Skin epidermis (tissue), 12 donors: Measurements from ENCODE around the gene MCM3.

Experiments used
- H3K27ac ChIP-seq, 21 experiments: fragments of 200-600 bp; sonication (generic) in 11 of 21; one replicate each; pipeline ENCODE4 v1.5.0; 2020; ENCODE audit warnings: mild to moderate bottlenecking in 3 of 21, inconsistent platforms in 2 of 21, moderate library complexity in 2 of 21
- H3K4me3 ChIP-seq, 7 experiments: fragments of 200-600 bp; sonication (generic) in 2 of 7; one replicate each; pipeline ENCODE4 v1.5.0; 2020; ENCODE audit warnings: inconsistent platforms in 2 of 7, mild to moderate bottlenecking in 2 of 7, moderate library complexity in 1 of 7

MCM3 gene

GRCh38 chr6:52305411-52305810 is 20.9 kb upstream of the MCM3 start:
- Histone ChIP-seq H3K27ac (peak overlapping the region in 19 of 21 experiments; percentile 27 to 88 (median 55)), H3K4me3 (no peak overlapping the region)

- H3K4me3 ChIP-seq, result no peak overlapping the region
These were observed 20.4 kb upstream of the MCM3 start for GRCh38 chr6:52304983-52305390.

GRCh38 chr6:52303178-52303577 is 18.6 kb upstream of the MCM3 start:
- H3K4me3 ChIP-seq, result no peak overlapping the region
- H3K27ac ChIP-seq, result peak overlapping the region in 1 of 21 experiments; percentile 87

More at GRCh38 chr6:52304983-52305390, 20.4 kb upstream of the MCM3 start:
- H3K27ac ChIP-seq, result peak overlapping the region in 19 of 21 experiments; percentile 27 to 88 (median 55)

DNA sequence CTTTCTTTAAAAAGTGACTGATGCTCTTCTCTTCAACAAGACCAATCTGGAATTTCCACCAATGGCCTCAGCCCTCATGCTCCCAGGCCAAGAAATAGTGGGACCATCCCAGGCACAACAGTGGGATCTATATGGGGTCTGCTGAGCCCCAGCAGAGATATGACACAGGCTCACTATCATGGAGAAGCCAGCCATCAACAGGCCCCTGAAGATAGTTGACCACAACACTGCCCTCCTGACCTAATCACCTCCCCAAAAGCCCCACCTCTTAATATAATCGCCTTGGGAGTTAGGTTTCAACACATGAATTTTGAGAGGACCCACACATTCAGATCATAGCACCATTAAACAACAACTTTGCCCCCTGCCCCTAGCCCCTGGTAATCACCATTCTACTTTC is 16.8 kb upstream of the MCM3 start:
- no peak overlapping the region for H3K27ac ChIP-seq

DNA sequence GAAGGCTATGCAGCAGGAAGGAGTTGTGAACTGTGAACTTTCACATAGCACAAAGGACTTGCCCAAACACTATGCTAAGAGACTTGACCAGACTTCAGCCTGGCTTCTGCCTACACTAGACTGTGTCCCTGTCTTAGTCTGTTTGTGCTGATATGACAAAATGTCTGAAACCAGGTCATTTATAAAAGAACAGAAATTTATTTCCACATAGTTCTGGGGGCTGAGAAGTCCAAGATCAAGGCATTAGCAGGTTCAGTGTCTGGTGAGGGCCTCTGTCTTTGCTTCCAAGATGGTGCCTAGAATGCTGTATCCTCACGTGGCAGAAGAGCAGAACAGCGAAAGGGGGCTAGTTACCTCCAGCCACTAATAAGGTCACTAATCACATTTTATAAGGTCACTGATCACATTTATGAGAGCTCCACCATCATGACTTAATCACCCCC is 16.0 kb upstream of the MCM3 start:
- H3K27ac ChIP-seq, result no peak overlapping the region
- H3K4me3 ChIP-seq, result no peak overlapping the region

More for the DNA sequence above, 16.8 kb upstream of the MCM3 start:
- H3K4me3 ChIP-seq, result no peak overlapping the region

- Histone ChIP-seq H3K4me3 (no peak overlapping the region), H3K27ac (no peak overlapping the region)
These were observed 15.1 kb upstream of the MCM3 start for GRCh38 chr6:52299653-52300052.

DNA sequence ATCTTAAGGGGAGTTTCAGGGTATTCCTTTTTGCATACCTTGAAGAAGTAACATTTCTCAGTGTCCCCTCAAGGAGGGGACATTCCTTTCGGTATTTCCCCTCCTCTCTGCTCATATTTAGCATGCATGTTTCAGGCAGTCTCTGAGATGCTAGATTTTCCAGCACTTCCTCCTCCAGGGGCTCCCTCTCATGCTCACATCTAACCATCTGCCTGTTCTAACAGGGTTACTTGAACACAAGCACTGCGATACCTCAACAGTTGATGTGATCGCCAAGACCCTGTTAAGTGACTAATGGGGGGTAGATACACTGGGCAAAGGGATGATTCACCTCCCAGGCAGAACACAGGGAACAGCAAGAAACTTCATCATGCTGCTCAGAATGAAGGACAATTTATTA is 12.9 kb upstream of the MCM3 start:
- H3K4me3 ChIP-seq, result no peak overlapping the region
- H3K27ac ChIP-seq, result peak overlapping the region in 2 of 21 experiments; percentile 38 to 68

DNA sequence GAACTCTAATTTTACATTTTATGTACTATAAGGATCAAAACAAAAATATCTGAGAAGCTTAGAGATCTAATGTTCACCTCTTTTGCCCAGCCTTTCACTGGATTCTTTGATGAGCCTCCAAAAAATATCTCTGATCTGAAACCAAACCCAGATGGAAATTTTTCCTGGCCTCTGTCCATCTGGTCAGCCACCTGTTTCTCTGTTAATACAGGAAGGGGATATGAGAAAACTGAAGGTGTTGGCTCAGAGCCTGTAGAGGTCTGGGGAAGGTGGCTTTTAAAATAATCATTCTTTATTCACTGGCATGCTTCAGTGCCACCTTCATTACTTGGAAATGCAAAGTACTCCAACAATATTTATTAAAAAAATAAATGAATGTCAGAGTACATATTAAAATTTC is 8.5 kb upstream of the MCM3 start:
- H3K27ac ChIP-seq, result no peak overlapping the region
- H3K4me3 ChIP-seq, result no peak overlapping the region

- no peak overlapping the region for H3K27ac ChIP-seq
- no peak overlapping the region for H3K4me3 ChIP-seq
These were observed 4.3 kb upstream of the MCM3 start for GRCh38 chr6:52288841-52289240.

- Histone ChIP-seq H3K4me3 (no peak overlapping the region), H3K27ac (no peak overlapping the region)
These were observed 3.7 kb upstream of the MCM3 start for GRCh38 chr6:52288216-52288615.

- no peak overlapping the region for H3K4me3 ChIP-seq
- peak overlapping the region in 2 of 21 experiments; percentile 25 to 88 for H3K27ac ChIP-seq
These were observed 2.4 kb upstream of the MCM3 start for GRCh38 chr6:52286798-52287432.

DNA sequence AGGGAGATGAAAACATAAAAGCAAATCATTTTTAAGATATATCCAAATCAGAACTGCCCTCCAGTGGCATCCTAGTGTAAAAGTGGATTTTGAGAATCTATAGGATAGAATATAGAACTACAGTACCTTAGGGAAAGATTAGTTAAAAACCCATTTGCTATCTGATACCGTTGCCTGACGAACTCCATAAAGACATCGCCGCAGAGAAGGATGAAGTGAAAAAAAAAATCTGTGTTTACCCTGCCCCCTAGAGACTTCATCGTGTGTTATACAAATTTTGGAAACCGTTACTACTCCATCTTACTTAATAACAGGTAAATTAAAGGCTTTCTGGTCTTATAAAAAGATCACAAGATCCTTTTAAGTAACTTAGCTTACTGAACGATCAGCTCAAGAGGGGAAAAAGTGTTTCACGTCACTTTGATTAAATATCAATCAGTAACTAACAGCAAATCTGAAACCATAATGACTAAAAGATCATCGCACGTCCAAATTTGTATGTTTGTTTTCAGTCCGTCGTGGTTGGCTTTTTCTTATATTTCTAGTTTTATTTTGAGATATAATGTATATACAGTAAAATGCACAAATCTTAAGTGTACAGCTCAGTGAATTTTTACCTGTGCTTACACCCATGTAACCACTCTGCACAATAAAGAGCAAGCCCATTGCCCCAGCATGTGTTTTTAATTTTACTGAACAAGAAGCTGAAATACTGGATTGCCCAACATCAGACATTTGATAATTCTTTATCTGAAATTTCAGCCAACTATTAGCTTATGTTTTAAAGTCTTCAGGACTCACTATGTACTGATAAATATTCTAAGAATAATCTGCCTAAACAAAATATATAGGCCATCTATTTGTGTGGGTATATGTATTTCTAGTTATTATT is 881 bp upstream of the MCM3 start:
- Histone ChIP-seq H3K4me3 (peak overlapping the region; percentile 66 to 96 (median 82)), H3K27ac (peak overlapping the region in 13 of 21 experiments; percentile 8 to 88 (median 71))

DNA sequence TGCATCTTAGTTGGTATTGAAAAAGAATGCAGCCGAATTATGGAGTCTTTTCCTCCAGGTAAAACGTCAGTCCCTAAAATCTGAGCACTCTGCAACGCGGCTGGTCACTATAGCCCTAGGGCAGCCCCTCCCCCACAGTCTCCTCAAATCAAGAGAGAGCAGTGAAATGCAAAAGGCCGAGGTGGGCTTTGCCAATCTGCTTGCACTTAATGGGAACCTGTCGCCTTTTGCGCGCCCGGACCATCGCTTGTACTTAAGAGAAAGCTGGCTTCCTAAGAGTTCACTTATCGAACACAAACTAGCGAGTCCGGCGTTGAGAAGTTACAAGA is 447 bp downstream of the MCM3 start:
- Histone ChIP-seq H3K27ac (peak overlapping the region; percentile 43 to 88 (median 73)), H3K4me3 (peak overlapping the region; percentile 66 to 96 (median 82))

DNA sequence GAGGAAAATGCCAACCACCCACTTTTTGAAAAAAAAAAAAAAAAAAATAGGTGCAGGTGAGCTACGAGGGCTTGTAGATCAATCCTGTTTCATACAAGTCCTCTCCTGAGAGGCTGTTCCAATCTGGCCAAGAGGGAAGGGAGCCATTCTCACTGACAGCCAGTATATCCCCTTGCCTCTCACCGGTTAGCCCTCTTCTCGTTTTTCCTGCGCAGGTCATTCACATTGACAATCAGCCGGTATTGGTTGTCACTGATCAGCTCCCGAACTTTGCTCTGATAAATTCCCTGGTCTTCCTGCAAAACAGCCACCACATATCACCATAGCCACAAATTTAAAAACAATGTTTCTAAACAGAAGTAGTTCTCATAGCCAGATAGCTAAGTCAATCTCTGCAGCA is 1.4 kb downstream of the MCM3 start:
- H3K4me3 ChIP-seq, result peak overlapping the region in 3 of 7 experiments; percentile 82 to 96 (median 92)
- no peak overlapping the region for H3K27ac ChIP-seq

GRCh38 chr6:52276130-52276529 is 8.4 kb downstream of the MCM3 start:
- Histone ChIP-seq H3K27ac (no peak overlapping the region), H3K4me3 (no peak overlapping the region)

DNA sequence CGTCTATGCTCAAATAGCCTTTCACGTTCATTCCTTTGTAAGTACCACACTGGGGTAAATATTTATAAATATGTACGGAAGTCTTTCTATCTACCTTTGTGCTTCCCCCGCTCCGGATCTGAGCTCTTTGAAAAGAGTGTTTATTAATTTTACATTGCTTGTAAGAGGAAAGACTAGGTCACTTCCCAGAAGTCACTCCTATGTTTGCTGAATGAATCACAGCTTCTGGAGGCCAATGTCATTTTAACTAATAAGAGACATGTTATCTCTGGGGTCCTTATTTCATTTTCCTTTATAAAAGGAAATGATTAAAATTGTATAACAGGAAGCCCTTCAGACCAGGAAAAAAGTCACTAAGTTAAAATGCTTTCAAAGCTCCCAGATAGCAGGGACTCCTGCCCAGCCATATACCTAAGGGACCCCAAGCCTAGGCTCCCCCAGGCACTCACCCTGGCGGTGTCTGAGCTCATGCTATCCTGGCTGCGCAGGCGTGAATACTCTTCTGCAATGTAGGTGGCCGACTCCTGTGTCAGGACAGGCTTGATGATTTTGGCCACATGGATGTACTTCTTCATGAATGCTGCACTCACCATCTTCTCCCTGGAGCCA is 12.6 kb downstream of the MCM3 start:
- Histone ChIP-seq H3K27ac (peak overlapping the region in 2 of 21 experiments; percentile 3 to 16), H3K4me3 (no peak overlapping the region)

DNA sequence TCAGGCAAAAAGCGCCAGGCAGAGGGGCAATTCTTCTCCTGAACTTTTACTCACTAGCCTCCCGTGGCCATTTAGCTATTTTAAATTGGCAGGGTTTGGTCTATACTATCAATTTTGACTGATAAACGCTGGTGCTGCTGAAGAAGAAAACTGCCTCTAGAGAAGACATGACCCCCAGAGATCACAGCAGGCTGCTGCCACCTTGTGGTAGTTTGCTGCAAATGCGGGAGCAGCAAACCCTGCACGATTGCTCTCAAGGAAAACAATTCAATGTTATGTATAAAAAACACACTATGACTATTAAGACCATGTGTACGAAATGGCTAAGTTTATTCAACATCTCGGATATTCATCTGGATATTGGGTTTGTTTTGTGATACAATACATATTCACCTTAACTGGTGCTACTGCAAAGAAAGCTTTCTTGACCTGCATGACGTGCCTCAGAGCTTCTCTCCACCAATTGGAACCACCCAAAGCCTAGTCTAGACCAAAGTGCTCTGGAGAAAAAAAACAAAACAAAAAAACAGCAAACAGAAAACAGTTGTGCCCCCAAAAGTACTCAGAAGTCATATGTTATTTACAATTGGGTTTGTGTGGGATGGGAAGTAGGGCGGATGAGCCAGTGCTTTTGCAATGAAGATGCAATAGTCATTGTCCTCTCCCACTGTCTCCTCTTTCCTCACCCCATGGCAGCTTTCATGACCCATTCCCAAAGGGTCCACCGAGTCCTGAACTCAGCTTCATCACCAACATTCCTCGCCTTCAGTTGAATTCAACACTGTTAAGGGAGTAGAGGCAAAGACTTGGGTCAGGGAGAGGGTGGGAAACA is 20.6 kb downstream of the MCM3 start:
- Histone ChIP-seq H3K4me3 (no peak overlapping the region), H3K27ac (no peak overlapping the region)

DNA sequence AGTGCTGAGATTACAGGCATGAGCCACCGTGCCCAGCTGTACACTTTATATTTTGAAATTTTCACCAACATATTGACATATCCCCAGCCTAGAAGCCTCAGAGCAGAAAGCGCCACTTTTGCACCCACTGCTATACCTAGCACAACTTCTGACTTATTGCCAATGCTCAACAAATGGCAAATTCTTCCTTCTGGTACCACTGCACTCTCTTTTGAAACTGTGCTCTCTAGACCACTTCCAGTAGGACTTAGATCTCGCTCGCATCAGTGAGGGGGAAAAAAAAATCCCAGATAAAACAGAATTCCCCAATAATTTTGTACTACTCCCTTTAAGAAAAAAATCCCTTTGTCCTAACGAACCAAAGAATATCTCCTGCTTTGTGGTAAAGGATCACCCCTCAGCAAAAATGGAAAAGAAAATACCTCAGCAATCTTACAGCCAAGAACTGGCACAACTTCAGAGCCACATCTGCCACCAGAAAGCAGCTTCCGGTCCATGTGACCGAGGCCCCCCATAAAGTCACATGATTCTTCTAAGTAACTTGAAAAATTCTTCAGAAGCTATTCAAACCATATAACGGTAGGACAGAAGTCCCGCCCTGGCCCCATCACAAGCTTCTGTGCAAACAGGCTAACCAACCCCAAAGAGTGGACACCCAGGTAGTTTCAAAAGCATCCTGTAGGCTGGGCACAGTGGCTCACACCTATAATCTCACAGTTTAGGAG is 21.8 kb downstream of the MCM3 start:
- Histone ChIP-seq H3K27ac (no peak overlapping the region), H3K4me3 (no peak overlapping the region)

GRCh38 chr6:52261229-52261628 is 23.3 kb downstream of the MCM3 start:
- Histone ChIP-seq H3K27ac (no peak overlapping the region), H3K4me3 (no peak overlapping the region)
